ENCODE measurements around the gene TMEM116.
"Not testable (repeated sequence)": the region's sequence is repeated elsewhere in the genome, so short reads cannot be mapped to it uniquely, and the experiment has no call there.

The TMEM116 gene

GRCh38 chr12:112012775-112013600 lies at the start of gene TMEM116, which contains the start of gene ERP29:
TSS of gene TMEM116 (minus strand) at chr12:112013165. CDS start at chr12:112005270, 7,895 bp downstream.
TSS of gene ERP29 (plus strand) at chr12:112013426. CDS start at chr12:112013466, 40 bp downstream.
- DNase-seq (ENCODE audit: low read depth) = peak; percentile 98

- DNase-seq (ENCODE audit: low read depth) = no peak
These were observed 48.2 kb upstream of the TMEM116 start for GRCh38 chr12:112061137-112061536.

DNA sequence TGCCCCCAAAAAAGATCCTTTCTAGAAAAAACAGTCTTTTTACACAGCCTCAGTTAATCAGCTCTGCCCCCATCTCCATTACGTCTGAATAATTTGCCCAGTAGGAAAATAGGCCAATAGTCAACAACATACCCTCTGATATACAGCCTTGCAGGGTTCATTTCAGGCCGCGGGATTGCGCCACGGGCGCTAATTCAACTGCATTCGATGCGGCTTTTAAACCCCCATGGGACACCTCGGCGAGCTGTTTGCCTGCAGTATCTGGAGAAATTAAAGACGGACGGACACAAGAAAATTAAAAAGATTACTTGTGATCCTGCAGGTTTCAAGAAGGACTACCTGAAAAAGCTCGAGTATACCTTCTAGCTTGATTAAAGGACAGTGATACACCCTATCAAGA lies 36.4 kb upstream of the TMEM116 start:
- DNase-seq (ENCODE audit: low read depth) = no peak

GRCh38 chr12:112046003-112046402 lies 33.0 kb upstream of the TMEM116 start:
- DNase-seq (ENCODE audit: low read depth) = peak; percentile 18

- not testable (repeated sequence) for DNase-seq (ENCODE audit: low read depth)
These were observed 23.6 kb upstream of the TMEM116 start for GRCh38 chr12:112036614-112037013.

GRCh38 chr12:112035219-112035785 lies 22.3 kb upstream of the TMEM116 start:
- no peak for DNase-seq (ENCODE audit: low read depth)

DNA sequence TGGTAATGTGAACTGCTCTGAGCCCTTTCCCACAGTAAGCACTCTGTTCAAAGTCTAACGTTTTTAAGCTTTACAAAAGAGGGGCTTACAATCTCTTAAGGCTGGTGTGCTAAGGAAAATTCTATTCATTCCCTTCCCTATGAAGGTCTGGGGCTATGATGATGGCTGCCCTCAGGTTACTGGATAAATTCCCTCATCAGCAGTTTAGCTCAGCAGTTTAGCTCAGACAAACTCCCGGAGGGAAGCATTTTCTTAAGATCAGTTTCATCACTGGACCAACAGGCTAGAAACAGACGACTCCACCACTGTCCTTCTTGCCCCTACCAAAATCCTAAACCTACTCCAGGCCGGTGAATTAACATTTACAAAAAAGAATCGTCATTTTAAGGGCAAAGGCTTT lies 19.3 kb upstream of the TMEM116 start:
- DNase-seq (ENCODE audit: low read depth) = no peak

- DNase-seq (ENCODE audit: low read depth) = peak; percentile 23
These were observed 18.5 kb upstream of the TMEM116 start for GRCh38 chr12:112031472-112031871.

- no peak for DNase-seq (ENCODE audit: low read depth)
These were observed 16.3 kb upstream of the TMEM116 start for GRCh38 chr12:112029301-112029700.

DNA sequence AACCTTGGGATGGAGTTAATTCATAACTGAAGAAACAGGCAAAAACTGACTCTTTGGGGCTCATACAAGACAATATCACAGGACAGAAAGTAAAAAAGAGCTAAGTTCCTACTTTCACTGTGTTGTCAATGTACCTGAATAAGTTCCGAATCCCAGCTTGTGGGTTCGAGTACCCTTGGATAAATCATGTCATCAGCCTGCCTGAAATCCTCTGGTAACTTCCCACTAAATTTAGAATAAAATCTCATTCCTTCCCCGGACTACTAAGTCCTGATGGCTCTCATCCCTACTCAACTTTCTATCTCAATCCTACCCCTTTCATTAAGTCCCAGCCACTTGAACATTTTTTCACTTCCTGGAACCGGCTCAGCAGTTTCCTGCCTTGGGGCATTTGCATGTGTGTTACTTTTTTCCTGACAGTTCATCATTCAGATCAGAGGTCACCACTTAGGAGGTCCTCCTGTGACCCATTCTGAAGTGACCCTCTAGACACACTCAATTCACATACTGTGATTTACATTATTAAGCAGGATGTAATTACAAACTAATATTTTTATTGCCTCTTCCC lies 12.9 kb upstream of the TMEM116 start:
- DNase-seq (ENCODE audit: low read depth) = peak; percentile 36

DNA sequence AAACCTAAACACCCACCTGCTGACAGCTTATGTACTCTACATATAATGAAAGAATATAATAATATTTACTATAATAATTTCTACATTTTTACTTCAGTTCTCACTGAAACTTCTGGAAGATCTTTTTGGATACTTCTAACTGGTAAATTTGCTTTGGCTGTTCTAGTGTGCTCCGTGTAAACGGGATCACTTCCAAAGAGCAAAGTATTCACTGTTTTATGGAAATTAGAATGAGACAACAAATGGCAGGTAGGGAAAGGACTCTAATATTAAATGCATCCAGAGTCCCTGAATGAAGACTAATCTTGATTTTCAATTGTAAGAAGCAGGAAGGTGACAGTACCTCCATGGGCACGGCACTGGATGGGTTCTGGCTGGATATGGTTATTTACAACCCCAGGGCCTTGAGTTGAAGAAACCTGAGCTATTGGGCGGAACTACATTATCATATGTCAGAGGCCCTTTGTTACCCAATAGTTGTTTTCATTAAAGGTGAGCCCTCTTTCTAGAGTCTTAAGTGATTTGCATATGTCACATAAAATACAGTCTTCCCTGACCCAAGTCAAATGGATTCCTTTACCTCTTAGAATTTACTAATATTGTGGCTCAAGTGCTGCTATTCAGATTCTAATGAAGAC lies 10.9 kb upstream of the TMEM116 start:
- no peak for DNase-seq (ENCODE audit: low read depth)

DNA sequence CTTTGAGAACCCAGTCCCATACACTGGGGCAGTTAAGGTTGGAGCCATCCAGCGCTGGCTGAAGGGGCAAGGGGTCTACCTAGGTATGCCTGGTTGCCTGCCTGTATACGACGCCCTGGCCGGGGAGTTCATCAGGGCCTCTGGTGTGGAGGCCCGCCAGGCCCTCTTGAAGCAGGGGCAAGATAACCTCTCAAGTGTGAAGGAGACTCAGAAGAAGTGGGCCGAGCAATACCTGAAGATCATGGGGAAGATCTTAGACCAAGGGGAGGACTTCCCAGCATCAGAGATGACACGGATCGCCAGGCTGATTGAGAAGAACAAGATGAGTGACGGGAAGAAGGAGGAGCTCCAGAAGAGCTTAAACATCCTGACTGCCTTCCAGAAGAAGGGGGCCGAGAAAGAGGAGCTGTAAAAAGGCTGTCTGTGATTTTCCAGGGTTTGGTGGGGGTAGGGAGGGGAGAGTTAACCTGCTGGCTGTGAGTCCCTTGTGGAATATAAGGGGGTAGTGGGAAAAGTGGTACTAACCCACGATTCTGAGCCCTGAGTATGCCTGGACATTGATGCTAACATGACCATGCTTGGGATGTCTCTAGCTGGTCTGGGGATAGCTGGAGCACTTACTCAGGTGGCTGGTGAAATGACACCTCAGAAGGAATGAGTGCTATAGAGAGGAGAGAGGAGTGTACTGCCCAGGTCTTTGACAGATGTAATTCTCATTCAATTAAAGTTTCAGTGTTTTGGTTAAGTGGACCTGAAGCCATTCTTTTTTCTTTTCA lies 9.5 kb upstream of the TMEM116 start:
- DNase-seq (ENCODE audit: low read depth) = no peak

DNA sequence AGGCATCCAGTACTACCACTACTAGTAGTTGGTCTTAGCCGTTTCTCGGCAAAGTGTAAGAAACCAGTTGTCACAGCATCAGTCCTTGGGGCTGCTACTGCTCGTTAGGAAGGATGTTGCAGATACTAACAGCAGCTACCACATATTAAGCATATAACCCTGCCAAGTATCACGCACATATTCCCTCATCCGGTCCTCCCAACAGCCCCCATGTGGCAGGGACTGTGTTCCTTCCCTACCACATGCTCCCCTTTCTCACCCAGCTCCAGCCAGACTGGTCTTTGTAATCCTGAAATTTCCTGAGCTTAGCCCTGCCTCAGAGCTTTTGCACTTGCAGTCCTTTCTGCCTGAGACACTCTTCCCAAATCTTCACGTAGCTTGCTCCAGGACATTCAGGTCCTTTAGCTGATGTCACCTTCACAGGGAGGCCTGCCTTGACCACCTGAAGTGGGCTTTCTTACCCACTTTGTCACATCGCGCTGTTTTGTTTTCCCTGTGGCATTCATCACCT lies 8.0 kb upstream of the TMEM116 start:
- no peak for DNase-seq (ENCODE audit: low read depth)

DNA sequence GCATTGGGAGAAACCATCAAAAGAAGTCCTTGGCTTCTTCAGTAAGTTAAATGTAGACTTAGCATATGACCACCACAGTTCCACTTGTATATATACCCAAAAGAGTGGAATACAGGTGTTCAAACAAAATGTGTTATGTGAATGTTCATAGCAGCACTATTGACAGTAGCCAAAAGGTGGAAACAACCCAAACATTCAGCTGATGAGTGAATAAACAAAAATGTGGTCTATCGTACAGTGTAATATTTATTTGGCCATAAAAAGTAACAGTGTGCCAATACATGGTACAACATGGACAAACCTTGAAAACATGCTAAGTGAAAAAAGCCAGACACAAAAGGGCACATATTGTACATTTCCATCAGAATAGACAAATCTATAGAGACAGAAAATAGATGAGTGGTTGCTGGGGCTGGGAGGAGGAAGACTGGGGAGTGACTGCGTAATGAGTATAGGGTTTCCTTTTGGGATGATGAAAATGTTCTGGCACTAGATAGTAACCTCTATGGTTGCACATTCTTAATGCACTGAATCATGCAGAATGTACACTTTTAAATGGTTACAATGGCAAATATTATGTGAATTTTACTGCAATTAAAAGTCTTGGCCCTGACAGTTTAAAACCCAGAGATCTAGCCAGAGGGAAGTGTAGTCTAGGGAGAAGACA lies 5.7 kb upstream of the TMEM116 start:
- peak; percentile 87 for DNase-seq (ENCODE audit: low read depth)

DNA sequence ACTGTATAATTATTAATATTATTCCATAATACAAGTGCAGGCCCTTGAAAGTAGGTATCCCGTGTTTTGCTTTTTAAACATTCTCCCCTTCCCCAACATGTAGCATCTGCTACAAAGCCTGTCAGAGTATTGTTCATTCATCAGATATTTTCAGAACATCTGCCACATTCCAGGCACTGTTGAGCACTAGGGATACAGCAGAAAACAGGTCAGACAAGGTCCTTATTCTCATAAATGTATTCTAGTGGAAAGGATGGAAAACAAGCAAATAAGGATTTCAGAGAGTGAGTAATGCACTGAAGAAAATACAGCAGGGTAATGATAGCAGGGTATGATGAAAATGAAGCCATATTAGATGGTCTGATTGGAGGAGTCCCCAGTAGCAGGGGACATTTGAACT lies 4.1 kb upstream of the TMEM116 start:
- DNase-seq (ENCODE audit: low read depth) = no peak

DNA sequence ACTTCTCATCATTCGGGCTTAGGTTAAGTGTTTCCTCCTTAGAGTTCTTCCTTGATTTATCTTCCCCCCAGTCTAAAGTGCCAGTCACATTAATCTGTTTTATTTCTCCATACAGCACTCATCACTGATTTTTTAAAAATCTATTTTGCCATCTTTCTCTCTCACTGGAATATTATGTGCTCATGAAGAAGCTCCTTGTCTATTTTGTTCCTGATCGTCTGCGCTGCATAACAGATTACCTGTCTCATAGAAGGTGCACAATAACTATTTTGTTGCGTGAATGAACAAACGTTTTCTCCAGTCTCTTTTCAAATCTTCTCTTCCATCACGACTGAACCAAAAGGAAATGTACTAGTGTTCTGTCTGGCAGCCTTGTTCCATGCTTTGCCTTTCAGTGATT lies 3.0 kb upstream of the TMEM116 start:
- DNase-seq (ENCODE audit: low read depth) = no peak

DNA sequence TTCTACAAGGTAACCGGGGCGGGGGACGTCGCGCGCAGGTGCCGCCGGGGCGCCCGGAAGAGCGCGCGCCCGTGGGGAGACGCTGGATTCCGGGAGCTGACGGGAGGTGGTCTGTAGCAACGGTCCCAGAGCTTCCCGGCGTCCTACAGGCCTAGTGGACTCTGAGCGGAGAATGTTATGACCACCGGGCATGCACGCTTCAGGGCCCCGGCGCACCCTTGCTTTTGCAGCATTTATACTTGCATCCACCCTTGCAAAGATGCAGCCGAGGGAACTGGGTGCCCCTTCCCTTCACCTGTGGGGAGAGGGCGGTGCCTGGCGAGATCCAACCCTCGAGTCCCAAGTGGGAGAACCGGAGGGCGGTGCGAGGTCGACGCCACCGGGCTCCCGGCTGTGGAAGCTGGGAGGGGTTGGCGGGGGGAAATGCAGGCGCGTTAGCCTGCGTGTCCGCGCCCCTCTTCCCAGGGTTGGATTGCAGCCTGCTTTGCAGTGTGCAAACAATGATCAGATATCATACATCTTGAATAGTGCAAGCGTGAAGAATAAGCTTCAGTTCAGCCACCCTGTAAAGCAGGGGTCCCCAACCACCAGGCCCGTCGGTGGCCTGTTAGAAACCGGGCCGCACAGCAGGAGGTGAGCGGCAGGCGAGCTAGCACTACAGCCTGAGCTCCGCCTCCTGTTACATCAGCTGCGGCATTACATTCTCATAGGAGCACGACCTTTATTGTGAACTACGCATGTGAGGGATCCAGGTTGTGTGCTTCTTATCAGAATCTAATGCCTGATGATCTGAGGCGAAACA lies 837 bp upstream of the TMEM116 start:
- peak; percentile 82 for DNase-seq (ENCODE audit: low read depth)

- no peak for DNase-seq (ENCODE audit: low read depth)
These were observed 1.3 kb downstream of the TMEM116 start for GRCh38 chr12:112011685-112012084.

DNA sequence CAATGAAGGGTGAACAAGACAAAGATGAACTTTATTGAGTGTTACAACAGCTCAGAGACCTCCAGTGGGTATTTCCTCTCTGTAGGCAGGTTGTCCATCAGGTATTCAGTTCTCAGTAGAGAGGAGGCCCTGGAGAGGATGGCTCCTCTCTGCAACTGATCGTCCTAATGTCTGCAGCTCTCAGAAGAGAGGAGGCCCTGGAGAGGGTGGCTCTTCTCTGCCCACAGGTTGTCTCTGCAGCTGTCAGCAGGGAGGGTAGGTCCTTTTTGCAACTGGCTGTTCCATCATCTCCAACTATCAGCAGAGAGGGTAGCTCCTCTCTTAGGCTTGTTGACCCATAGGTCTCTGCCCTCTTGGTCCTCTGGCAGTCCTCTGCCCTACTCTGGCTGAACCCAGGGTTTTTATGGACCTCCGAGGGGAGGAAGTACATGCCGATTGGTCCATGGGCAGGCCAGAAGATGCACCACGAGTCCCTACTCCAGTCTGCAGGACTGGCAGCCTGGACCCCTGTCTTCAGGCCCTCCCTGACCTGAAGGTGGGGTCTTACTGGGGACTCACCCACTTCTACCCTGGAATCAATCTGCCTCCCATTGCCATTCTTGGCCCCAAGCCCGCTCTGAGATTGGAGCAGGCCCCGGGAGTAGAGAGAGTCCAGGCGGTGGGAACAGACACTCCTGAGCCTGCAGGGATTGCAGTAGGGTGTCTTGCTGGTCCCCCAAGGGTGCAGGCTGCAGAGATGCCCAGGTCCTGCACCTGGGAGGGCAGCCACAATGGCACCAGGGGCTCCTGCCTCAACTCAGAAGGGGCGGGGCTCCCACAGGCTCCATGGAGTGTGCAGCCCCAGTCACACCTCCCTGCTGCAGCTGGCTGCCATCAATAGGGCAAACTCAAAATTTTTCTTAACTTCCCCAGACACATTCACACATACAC lies 2.3 kb downstream of the TMEM116 start:
- DNase-seq (ENCODE audit: low read depth) = no peak

All from ELR (cell line).